GM21381 (cell line): ENCODE data around the gene DUSP6.

Experiments used
- ATAC-seq: cut with Tn5 transposase; IDR thresholded peaks from one replicate; pipeline ENCODE4 v1.9.1; 2021; ENCODE audit warnings: mild to moderate bottlenecking, moderate library complexity; ENCODE audit not compliant: unreplicated experiment

Gene DUSP6

DNA sequence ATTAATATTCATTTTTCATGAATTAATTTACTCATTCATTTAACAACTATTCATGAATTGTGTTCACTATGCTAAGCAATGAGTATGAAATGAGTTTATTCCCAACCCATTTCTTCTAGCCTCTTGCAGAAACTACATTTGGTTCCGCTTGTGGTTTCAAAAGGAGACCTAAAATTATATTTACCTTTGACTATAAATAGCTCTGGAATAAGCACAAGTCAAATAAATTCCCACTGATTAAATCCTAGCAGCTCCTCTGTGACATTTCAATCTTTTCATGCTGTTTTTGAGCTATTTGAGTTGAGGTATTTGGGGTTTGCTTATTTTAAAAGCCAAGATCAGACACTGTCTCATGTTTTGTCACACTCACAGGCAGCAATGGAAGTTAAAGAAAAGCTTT lies 46.9 kb downstream of the DUSP6 start:
- ATAC-seq = no peak

DNA sequence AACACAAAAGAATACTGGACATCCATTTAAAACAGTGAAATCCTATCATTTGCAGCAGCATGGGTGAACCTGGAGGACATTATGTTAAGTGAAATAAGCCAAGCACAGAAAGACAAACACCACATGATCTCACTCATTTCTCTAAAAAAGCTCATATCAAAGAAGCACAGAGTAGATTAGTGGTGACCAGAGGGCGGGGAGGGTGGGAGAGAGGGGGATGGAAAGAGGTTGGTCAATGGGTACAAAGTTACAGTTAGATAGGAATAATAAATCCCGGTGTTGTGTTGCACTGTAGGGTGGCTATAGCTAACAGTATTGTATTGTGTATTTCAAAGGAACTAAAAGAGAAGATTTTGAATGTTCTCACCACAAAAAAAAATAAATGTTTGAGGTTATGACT lies 52.4 kb downstream of the DUSP6 start:
- ATAC-seq = no peak

DNA sequence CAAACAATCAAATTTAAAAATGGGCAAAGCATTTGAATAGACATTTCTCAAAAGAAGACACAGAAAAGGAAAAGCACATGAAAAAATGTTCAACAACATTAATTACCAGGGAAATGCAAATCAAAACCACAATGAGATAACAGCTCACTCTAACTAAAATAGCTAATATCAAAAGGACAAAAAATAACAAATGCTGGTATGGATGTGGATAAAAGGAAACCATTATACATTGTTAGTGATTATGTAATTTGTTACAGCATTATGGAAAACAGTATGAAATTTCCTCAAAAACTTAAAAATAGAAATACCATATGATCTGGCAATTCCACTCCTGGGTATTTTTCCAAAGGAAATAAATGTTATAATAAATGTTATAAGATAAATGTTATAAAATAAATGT lies 52.9 kb downstream of the DUSP6 start:
- ATAC-seq = no peak
